Measurements from ENCODE around the gene SLC45A1.
"Not testable (repeated sequence)": the region's sequence is repeated elsewhere in the genome, so short reads cannot be mapped to it uniquely, and the experiment has no call there.

The SLC45A1 gene

DNA sequence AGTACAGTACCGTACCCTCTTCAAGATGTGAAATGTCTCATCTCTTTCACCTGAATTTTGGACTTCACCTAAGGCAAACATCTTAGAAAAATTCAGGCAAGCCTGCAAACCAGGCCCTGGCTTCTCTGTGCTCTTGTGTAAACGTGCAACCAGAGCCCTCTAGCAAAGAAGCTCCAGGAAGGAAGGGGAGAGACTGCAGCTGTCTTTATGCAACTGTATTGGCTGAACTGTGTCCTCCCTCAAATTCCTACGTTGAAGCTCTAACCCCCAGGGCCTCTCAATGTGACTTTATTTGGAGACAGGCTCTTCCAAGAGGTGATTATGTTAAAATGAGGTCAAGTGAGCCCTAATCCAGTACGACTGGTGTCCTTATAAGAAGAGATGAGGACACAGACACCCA lies 60.3 kb downstream of the SLC45A1 start:
- no peak for TF ChIP-seq CTCF (IDR thresholded peaks at IDR 0.05; ENCODE audit: insufficient read depth, low read depth, low read length, missing control alignments)
- H3K4me3 ChIP-seq (ENCODE audit: low read depth, low read length) = no peak overlapping the region
- no peak for DNase-seq (ENCODE audit: low read depth)

GRCh38 chr1:8378981-8379470 lies 61.1 kb downstream of the SLC45A1 start:
- H3K4me3 ChIP-seq (ENCODE audit: low read depth, low read length) = no peak overlapping the region
- no peak for DNase-seq (ENCODE audit: low read depth)
- TF ChIP-seq CTCF (IDR thresholded peaks at IDR 0.05; ENCODE audit: insufficient read depth, low read depth, low read length, missing control alignments) = no peak

DNA sequence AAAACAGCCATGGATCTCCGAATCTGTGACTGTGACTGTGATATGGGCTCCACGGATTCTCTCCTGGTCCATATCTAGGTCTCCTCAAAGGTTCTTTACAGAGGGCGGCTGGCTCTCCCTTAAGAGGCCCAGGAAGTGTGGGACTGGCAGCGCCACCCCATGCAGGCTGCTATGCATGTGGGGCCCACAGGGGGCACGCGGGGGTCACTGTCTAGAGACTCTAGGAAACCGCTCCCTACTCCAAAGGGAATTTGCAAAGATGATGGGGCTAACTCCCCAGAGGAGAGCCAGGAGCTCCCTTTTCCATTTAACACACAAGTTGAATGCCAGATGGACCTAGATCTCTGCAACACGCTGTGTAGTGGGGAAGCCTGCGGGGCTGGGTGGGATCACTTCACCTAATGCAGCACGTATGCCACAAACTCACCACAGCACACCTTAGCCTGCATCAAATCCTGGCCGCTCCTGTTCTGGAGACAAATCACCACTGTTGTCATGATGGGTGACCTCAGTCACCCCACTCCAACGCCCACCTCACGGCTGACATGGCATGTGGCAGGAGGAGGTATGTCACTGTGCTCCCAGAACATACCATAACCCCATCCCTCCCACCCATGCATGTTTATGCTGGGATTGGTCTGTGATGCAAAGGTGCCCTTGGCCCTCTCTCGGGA lies 61.7 kb downstream of the SLC45A1 start:
- no peak overlapping the region for H3K4me3 ChIP-seq (ENCODE audit: low read depth, low read length)
- TF ChIP-seq CTCF (IDR thresholded peaks at IDR 0.05; ENCODE audit: insufficient read depth, low read depth, low read length, missing control alignments) = no peak
- DNase-seq (ENCODE audit: low read depth) = no peak

DNA sequence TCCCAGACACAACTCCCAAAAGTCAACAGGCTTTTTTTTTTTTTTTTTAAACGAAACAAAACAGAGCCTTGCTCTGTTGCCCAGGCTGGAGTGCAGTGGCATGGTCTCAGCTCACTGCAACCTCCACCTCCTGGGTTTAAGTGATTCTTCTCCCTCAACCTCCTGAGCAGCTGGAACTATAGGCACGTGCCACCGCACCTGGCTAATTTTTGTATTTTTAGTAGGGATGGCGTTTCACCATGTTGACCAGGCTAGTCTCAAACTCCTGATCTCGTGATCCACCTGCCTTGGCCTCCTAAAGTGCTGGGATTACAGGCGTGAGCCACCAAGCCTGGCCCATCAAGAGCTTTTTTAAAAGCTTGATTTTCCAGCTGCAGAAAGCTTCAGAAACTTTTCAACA lies 62.4 kb downstream of the SLC45A1 start:
- H3K4me3 ChIP-seq (ENCODE audit: low read depth, low read length); DNase-seq (ENCODE audit: low read depth): not testable (repeated sequence)

GRCh38 chr1:8381618-8382017 lies 63.7 kb downstream of the SLC45A1 start:
- no peak for DNase-seq (ENCODE audit: low read depth)
- H3K4me3 ChIP-seq (ENCODE audit: low read depth, low read length) = no peak overlapping the region
- no peak for TF ChIP-seq CTCF (IDR thresholded peaks at IDR 0.05; ENCODE audit: insufficient read depth, low read depth, low read length, missing control alignments)

GRCh38 chr1:8382051-8382505 lies 64.2 kb downstream of the SLC45A1 start:
- no peak for DNase-seq (ENCODE audit: low read depth)
- H3K4me3 ChIP-seq (ENCODE audit: low read depth, low read length) = no peak overlapping the region
- TF ChIP-seq CTCF (IDR thresholded peaks at IDR 0.05; ENCODE audit: insufficient read depth, low read depth, low read length, missing control alignments) = no peak

GRCh38 chr1:8382608-8383505 lies 64.9 kb downstream of the SLC45A1 start:
- DNase-seq (ENCODE audit: low read depth) = no peak
- H3K4me3 ChIP-seq (ENCODE audit: low read depth, low read length) = no peak overlapping the region
- TF ChIP-seq CTCF (IDR thresholded peaks at IDR 0.05; ENCODE audit: insufficient read depth, low read depth, low read length, missing control alignments) = no peak

Data from GM12865 (cell line).